K562 (cell line): ENCODE measurements around the gene TAP2. TPM values are rescaled to one million over a fixed set of nuclear protein-coding genes. Genes with fewer than 3 reads are reported as not detected.

Experiments used
- ATAC-seq: fragments of 200-7000 bp; cut with Tn5 transposase; 3 replicates; pipeline ENCODE4 v1.9.1; 2020; ENCODE audit warnings: moderate library complexity
- Bru-seq: library from RNA; stranded (reverse); fragments of 400-500 nt; gene quantifications from one replicate; lab custom pipeline; 2021; lab: Mats Ljungman, UMichigan
- BruChase-seq, 2 experiments: library from RNA; stranded (reverse); fragments of 400-500 nt; gene quantifications; one replicate each; lab custom pipeline; 2021; lab: Mats Ljungman, UMichigan
- BruUV-seq: library from RNA; stranded (reverse); fragments of 400-500 nt; replicated peaks from 2 replicates; lab custom pipeline; 2021; lab: Mats Ljungman, UMichigan
- CTCF ChIA-PET: fragments of 300-600 bp; formaldehyde crosslinking; extraction: SDS; loops from one replicate; lab custom pipeline; 2021; ENCODE audit warnings: low intra/inter-chr PET ratio; lab: Yijun Ruan, JAX
- POLR2A ChIA-PET: fragments of 300-600, 350-650 bp; sonication (Branson Sonifier 250); formaldehyde crosslinking; extraction: SDS; loops from one replicate; lab custom pipeline; 2021; ENCODE audit warnings: antibody characterized with exemption, inconsistent platforms; lab: Yijun Ruan, JAX
- DNase-seq, 4 experiments: peaks; one replicate each; pipeline versions ENCODE4 v3.0.0 to v3.0.0-alpha.2; 2011 to 2018; ENCODE audit warnings: low spot score in 3 of 4, mixed read lengths in 3 of 4; ENCODE audit errors: extremely low read depth in 1 of 4
- FAIRE-seq: peaks from 2 replicates; lab custom pipeline; 2011; peaks lifted over from hg19 to GRCh38; lab: Jason Lieb, UNC
- H2AFZ ChIP-seq: 2 replicates; pipeline ENCODE4 v1.6.0; 2011; ENCODE audit warnings: low read depth, low read length, control low read depth, inconsistent platforms
- H3K27ac ChIP-seq: fragments of 200-600 bp; 3 replicates; pipeline ENCODE4 v1.8.0; 2011; ENCODE audit warnings: low read depth, mild to moderate bottlenecking, control low read depth, inconsistent platforms, low read length, moderate library complexity, mixed read lengths; ENCODE audit errors: extremely low read depth
- H3K27me3 ChIP-seq, 2 experiments: fragments of 300-600 bp in 1 of 2; 2 replicates in 1 of 2; 3 replicates in 1 of 2; pipeline versions ENCODE4 v1.6.0 to v1.8.0; 2011; ENCODE audit warnings: inconsistent platforms in 2 of 2, low read length in 2 of 2, mild to moderate bottlenecking in 1 of 2, mixed read lengths in 1 of 2, moderate library complexity in 1 of 2; ENCODE audit not compliant: control insufficient read depth in 2 of 2, insufficient read depth in 2 of 2
- H3K36me3 ChIP-seq: fragments of 300-600 bp; 3 replicates; pipeline ENCODE4 v1.8.0; 2011; ENCODE audit warnings: mild to moderate bottlenecking, low read length, inconsistent platforms; ENCODE audit not compliant: control insufficient read depth, insufficient read depth
- H3K4me1 ChIP-seq, 2 experiments: fragments of 200-600 bp in 1 of 2; replicated peaks in 1 of 2; 2 replicates in 1 of 2; 3 replicates in 1 of 2; pipeline versions ENCODE4 v1.5.1 to v1.8.0; 2011; ENCODE audit warnings: inconsistent platforms in 2 of 2, low read length in 2 of 2, mild to moderate bottlenecking in 1 of 2, mixed read lengths in 1 of 2, moderate library complexity in 1 of 2; ENCODE audit not compliant: control insufficient read depth in 2 of 2, insufficient read depth in 2 of 2
- H3K4me2 ChIP-seq: 2 replicates; pipeline ENCODE4 v1.6.1; 2011; ENCODE audit warnings: low read length, control low read depth, inconsistent platforms, mixed read lengths; ENCODE audit not compliant: insufficient read depth
- H3K4me3 ChIP-seq: fragments of 200-600 bp; sonication (generic), shearing (Covaris generic); 2 replicates; pipeline ENCODE4 v1.5.1; 2016; ENCODE audit warnings: control low read depth, inconsistent platforms
- H3K79me2 ChIP-seq: fragments of 200-600 bp; 3 replicates; pipeline ENCODE4 v1.8.0; 2011; ENCODE audit warnings: low read length, inconsistent platforms; ENCODE audit not compliant: control insufficient read depth, insufficient read depth
- H3K9ac ChIP-seq, 2 experiments: 2 replicates each; pipeline versions ENCODE4 v1.6.0 to v1.6.1; 2011; ENCODE audit warnings: low read depth in 2 of 2, low read length in 2 of 2, control low read depth in 1 of 2, inconsistent platforms in 1 of 2, mild to moderate bottlenecking in 1 of 2, mixed read lengths in 1 of 2; ENCODE audit not compliant: insufficient read depth in 1 of 2
- H3K9me1 ChIP-seq: one replicate; pipeline ENCODE4 v1.6.0; 2011; ENCODE audit warnings: inconsistent platforms, mild to moderate bottlenecking, low read length, moderate library complexity; ENCODE audit not compliant: control insufficient read depth, insufficient read depth
- H3K9me3 ChIP-seq: replicated peaks from 2 replicates; pipeline ENCODE4 v1.5.1; 2011; ENCODE audit warnings: low read depth, low read length, inconsistent platforms; ENCODE audit not compliant: control insufficient read depth, insufficient read depth
- H4K20me1 ChIP-seq: replicated peaks from 2 replicates; pipeline ENCODE4 v1.6.1; 2011; ENCODE audit warnings: low read length, inconsistent platforms, mixed read lengths; ENCODE audit not compliant: control insufficient read depth, insufficient read depth
- ATF2 ChIP-seq: sonication (generic); formaldehyde crosslinking; IDR thresholded peaks from 2 replicates; pipeline ENCODE4 v1.8.1; 2022; ENCODE audit warnings: missing genetic modification reagents
- POLR2G ChIP-seq: fragments of 200-400 bp; formaldehyde crosslinking; IDR thresholded peaks from 2 replicates; pipeline ENCODE4 v1.6.1; 2017; ENCODE audit warnings: low read depth, mild to moderate bottlenecking, antibody characterized with exemption, low read length, moderate library complexity
- PRDM10 ChIP-seq: fragments of 450-650 bp; IDR thresholded peaks from 2 replicates; pipeline ENCODE4 v1.6.1; 2018; ENCODE audit not compliant: partially characterized antibody
- U2AF1 ChIP-seq: fragments of 200-400 bp; formaldehyde crosslinking; optimal IDR thresholded peaks from 2 replicates; pipeline ENCODE3; 2017; ENCODE audit warnings: mild to moderate bottlenecking, low read depth, low read length, moderate library complexity
- ZNF444 ChIP-seq: fragments of 250-450 bp; sonication (Bioruptor Pico); IDR thresholded peaks from 2 replicates; pipeline ENCODE4 v1.4.0; 2020; ENCODE audit warnings: mild to moderate bottlenecking, moderate library complexity
- whole genome bisulfite sequencing: fragments of 100-300 bp; shearing (Covaris generic); methylation state at CpG from one replicate; pipeline ENCODE4 v1.1.6; 2016; ENCODE audit warnings: low coverage, mixed read lengths; ENCODE audit not compliant: insufficient coverage; ENCODE audit errors: missing lambda C conversion rate; 5-methylcytosine and 5-hydroxymethylcytosine counted together
- in situ Hi-C: fragments of 300-500 bp; cut with MboI; formaldehyde crosslinking; loops from 4 replicates; pipeline ENCODE4 v1.15.0; 2018; ENCODE audit warnings: inconsistent platforms, mixed read lengths
- intact Hi-C: fragments of 100-400 bp; cut with micrococcal nuclease; formaldehyde crosslinking; loops from 2 replicates; pipeline ENCODE4 v1.14.2; 2022
- long read RNA-seq, 3 experiments: library from polyadenylated mRNA in 2 of 3; library from RNA in 1 of 3; unstranded in 2 of 3; stranded (forward) in 1 of 3; transcript quantifications; one replicate each; pipeline ENCODE4 v2.0.0, GENCODE V29; 2019 to 2022
- polyA minus RNA-seq, 3 experiments: library from RNA; depleted of rRNA, polyadenylated mRNA; stranded (reverse); fragments of >200 nt; gene quantifications; 2 replicates each; pipeline ENCODE4 v1.2.3, GENCODE V29; 2011
- polyA plus RNA-seq, 8 experiments: library from polyadenylated mRNA; depleted of rRNA in 4 of 8; stranded (reverse) in 5 of 8; unstranded in 3 of 8; fragments of >200 nt; fragmentation: Nextera tagmentation in 2 of 8; fragmentation: Illumina TruSeq in 1 of 8; extraction: Ambion mirVana in 2 of 8; extraction: Trizol in 1 of 8; gene quantifications; 2 replicates each; pipeline versions ENCODE4 v1.2.1 to v1.2.3, GENCODE V29; 2011 to 2014; ENCODE audit warnings: inconsistent platforms in 1 of 8, missing spikeins in 1 of 8
- total RNA-seq, 7 experiments: library from RNA; depleted of rRNA in 6 of 7; stranded (reverse); fragments of >200 nt in 6 of 7; fragmentation: Illumina TruSeq in 2 of 7; extraction: Trizol in 2 of 7; gene quantifications; 2 replicates each; pipeline versions ENCODE4 v1.2.1 to v1.2.3, GENCODE V29; 2011 to 2021; ENCODE audit warnings: low replicate concordance in 1 of 7
- TF ChIP-seq, protein P1 (sequence below): IDR thresholded peaks from 2 replicates; pipeline ENCODE4 v1.6.1; 2012; ENCODE audit warnings: low read depth, low read length, improper control_type of control experiment, borderline replicate concordance

The TAP2 gene
- total RNA-seq (2011; cell fraction: chromatin; rRNA removed; ENCODE audit: low replicate concordance) = 57.7 and 67.6 TPM in 2 replicates
- 84.4 and 89.1 TPM in 2 replicates for total RNA-seq (2011; cell fraction: nucleolus; rRNA removed)
- total RNA-seq (2011; cell fraction: nucleoplasm; rRNA removed) = 63.3 and 85.4 TPM in 2 replicates
- 19.8 and 26.6 TPM in 2 replicates for total RNA-seq (2014; rRNA removed)
- total RNA-seq (2014; rRNA removed; fragmentation: Illumina TruSeq; extraction: Trizol) = 12.9 and 18.4 TPM in 2 replicates
- 13.9 and 15.2 TPM in 2 replicates for total RNA-seq (2015; rRNA removed; fragmentation: Illumina TruSeq; extraction: Trizol)
- total RNA-seq (2021) = 47.2 and 53.5 TPM in 2 replicates
- polyA plus RNA-seq (2011; rRNA removed) = 15.7 and 19.6 TPM in 2 replicates
- 14.2 and 21.5 TPM in 2 replicates for polyA plus RNA-seq (2011; cell fraction: cytosol; rRNA removed)
- 53.7 and 124 TPM in 2 replicates for polyA plus RNA-seq (2011; cell fraction: nucleus; rRNA removed)
- 19.9 and 26.3 TPM in 2 replicates for polyA plus RNA-seq (2012)
- polyA plus RNA-seq (2014; fragmentation: Illumina TruSeq; extraction: Trizol) = 26.8 and 27.3 TPM in 2 replicates
- 1 to 10 TPM; 2.0 to 3.1 TPM for polyA plus RNA-seq (2014; fragmentation: Nextera tagmentation; extraction: Ambion mirVana)
- polyA plus RNA-seq (2014; rRNA removed) = 27.7 and 35.3 TPM in 2 replicates
- polyA minus RNA-seq (2011; rRNA and poly(A)+ RNA removed) = 12.2 and 26.6 TPM in 2 replicates
- polyA minus RNA-seq (2011; cell fraction: cytosol; rRNA and poly(A)+ RNA removed) = 7.1 and 25.6 TPM in 2 replicates
- polyA minus RNA-seq (2011; cell fraction: nucleus; rRNA and poly(A)+ RNA removed) = 31.2 and 44.6 TPM in 2 replicates
- percentile 75 among the genes with signal in this experiment for Bru-seq, nascent RNA
- percentile 73 among the genes with signal in this experiment for BruChase-seq, experiment 1, labeled RNA remaining after a 2-hour chase
- percentile 77 among the genes with signal in this experiment for BruChase-seq, experiment 2, labeled RNA remaining after a 6-hour chase
- long read RNA-seq, experiment 1, partial matches to known transcripts = 5 of 18 reads
- long read RNA-seq, experiment 1, other reads (novel, unspliced or antisense) = 13 of 18 reads
- long read RNA-seq, experiment 2, full-length matches to known transcripts = 5 of 33 reads
- long read RNA-seq, experiment 2, partial matches to known transcripts = 24 of 33 reads
- long read RNA-seq, experiment 2, other reads (novel, unspliced or antisense) = 4 of 33 reads
- long read RNA-seq, experiment 3, full-length matches to known transcripts = 1 of 6 reads
- long read RNA-seq, experiment 3, partial matches to known transcripts = 0 of 6 reads
- long read RNA-seq, experiment 3, other reads (novel, unspliced or antisense) = 5 of 6 reads

DNA sequence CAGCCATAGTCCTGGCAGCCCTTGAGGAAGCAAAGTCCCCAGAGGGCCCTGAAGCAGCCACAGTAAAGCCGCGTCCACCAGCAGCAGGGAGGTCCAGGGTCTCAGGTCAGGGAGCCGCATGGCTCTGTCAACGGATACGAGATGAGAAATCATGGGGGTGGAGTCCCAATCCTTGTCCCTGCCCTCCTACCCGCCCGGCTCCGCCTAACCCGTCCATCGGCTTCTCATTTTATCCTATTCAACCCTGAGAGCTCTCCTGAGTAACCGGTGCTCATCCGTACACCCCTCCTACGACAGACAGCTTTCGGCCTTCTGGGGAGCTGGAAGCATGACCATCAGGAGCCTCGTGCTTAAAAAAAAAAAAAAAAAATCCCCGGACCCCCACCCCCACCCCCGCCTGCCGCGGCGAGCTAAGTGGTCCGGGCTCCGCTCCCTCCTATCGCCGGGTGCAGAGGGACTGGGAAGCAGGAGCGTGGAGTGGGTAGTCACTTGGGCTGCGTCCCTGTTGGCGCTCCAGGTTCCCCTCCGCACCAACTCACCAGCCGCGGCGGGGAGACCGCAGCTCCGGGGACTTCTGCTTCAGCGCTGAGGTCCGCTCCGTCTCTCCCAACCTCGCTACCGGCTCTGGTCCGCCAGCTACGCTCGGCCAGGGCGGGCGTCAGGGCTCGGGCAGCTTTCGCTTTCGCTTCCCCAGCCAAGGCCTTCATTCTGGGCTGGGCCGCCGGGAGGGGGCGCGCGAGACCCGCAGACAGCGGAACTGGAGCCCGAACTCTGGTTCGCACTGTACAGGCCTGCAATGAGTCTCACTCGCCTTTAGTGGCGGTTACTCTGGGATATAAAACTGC is at the start of gene TAP2:
TAP2 (minus strand) TSS at position 626 of the 845 bp plus-strand sequence; CDS start at position 120, 506 bp downstream.
- Histone ChIP-seq H3K27ac (peak within 1 kb of the TSS; percentile 75), H3K9ac (peak within 1 kb of the TSS; percentile 67 to 97), H3K4me1 (peaks cover 6 to 9% of the 10 kb centered on the region in 2 experiments; a peak in 3 of 5 replicates), H3K4me2 (peak within 1 kb of the TSS; percentile 88), H3K27me3 (no peaks in the 10 kb centered on the region), H3K9me1 (no peaks in the 10 kb centered on the region), H3K9me3 (no peaks in the 10 kb centered on the region), H3K79me2 (peaks cover 11% of the 10 kb centered on the region; the same call in 2 of the 3 replicates), H4K20me1 (no peaks in the 10 kb centered on the region), H3K36me3 (peaks cover 30% of the 10 kb centered on the region; the same call in 2 of the 3 replicates), H2AFZ (peak within 1 kb of the TSS; percentile 99), H3K4me3 (peak within 1 kb of the TSS; percentile 73)
- no TSS peak for BruUV-seq
- intact Hi-C loops = loop anchor here (1.0 kb wide), 3 partner anchors 15 to 146 kb away; partner anchors contain the start of gene TAP1
- in situ Hi-C loops = no loop called here
- WGBS = under 1% methylated on average over 46 of the region's 57 CpGs
- POLR2A ChIA-PET = interaction anchor here (0.5 to 5.1 kb wide), 20 partner anchors 10 to 1307 kb away, joined by 3 to 56 read pairs (median 6); partner anchors contain the start of genes PSMB9, RPS18 and TAP1
- ATAC-seq = peak; percentile 94
- CTCF ChIA-PET = interaction anchor here (0.6 to 6.6 kb wide), 5 partner anchors 16 to 147 kb away, joined by 3 to 66 read pairs (median 3); partner anchors contain the start of genes PSMB9 and TAP1
- peak; percentile 94 for FAIRE-seq
- peak; percentile 94 to 97 (median 96) for DNase-seq
- TF ChIP-seq U2AF1 = no peak
- no peak for TF ChIP-seq ZNF444 (CRISPR knock-in tag)
- TF ChIP-seq PRDM10 = peak; percentile 77
- TF ChIP-seq, protein P1, sequence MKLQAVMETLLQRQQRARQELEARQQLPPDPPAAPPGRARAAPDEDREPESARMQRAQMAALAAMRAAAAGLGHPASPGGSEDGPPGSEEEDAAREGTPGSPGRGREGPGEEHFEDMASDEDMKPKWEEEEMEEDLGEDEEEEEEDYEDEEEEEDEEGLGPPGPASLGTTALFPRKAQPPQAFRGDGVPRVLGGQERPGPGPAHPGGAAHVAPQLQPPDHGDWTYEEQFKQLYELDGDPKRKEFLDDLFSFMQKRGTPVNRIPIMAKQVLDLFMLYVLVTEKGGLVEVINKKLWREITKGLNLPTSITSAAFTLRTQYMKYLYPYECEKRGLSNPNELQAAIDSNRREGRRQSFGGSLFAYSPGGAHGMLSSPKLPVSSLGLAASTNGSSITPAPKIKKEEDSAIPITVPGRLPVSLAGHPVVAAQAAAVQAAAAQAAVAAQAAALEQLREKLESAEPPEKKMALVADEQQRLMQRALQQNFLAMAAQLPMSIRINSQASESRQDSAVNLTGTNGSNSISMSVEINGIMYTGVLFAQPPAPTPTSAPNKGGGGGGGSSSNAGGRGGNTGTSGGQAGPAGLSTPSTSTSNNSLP = no peak
- TF ChIP-seq POLR2G = peak; percentile 87
- no peak for TF ChIP-seq ATF2
